Mesothelial cell of epicardium (in vitro differentiated cells): ENCODE results near the gene CASK. TPM values are rescaled to one million over a fixed set of nuclear protein-coding genes. Genes with fewer than 3 reads are reported as not detected.

Source experiments
- DNase-seq, 2 experiments: peaks; one replicate each; pipeline ENCODE4 v3.0.0; 2021; ENCODE audit warnings: low spot score in 2 of 2; ENCODE audit not compliant: unreplicated experiment in 2 of 2
- H3K27ac Mint-ChIP-seq: 2 replicates; pipeline ENCODE4 v1.8.0; 2021; ENCODE audit warnings: mixed read lengths
- H3K27me3 Mint-ChIP-seq: 2 replicates; pipeline ENCODE4 v1.8.0; 2021; ENCODE audit warnings: low read depth, mixed read lengths
- H3K36me3 Mint-ChIP-seq: 2 replicates; pipeline ENCODE4 v1.8.0; 2021; ENCODE audit warnings: mixed read lengths
- H3K4me1 Mint-ChIP-seq: 2 replicates; pipeline ENCODE4 v1.8.0; 2021; ENCODE audit warnings: mixed read lengths
- H3K4me3 Mint-ChIP-seq: 2 replicates; pipeline ENCODE4 v1.8.0; 2021; ENCODE audit warnings: mild to moderate bottlenecking, moderate library complexity, mixed read lengths
- H3K9me3 Mint-ChIP-seq: 2 replicates; pipeline ENCODE4 v1.8.0; 2021; ENCODE audit warnings: mixed read lengths
- CTCF ChIP-seq: fragments of 200-600 bp; sonication (generic); IDR thresholded peaks from one replicate; pipeline ENCODE4 v1.5.0; 2021; ENCODE audit warnings: antibody characterized with exemption; ENCODE audit not compliant: unreplicated experiment
- total RNA-seq: library from RNA; stranded (reverse); gene quantifications from 3 replicates; pipeline ENCODE4 v1.2.1, GENCODE V29; 2021

Gene CASK
- total RNA-seq, 1 donor from 2014 or later = 70.3 TPM

- Mint-ChIP-seq H3K9me3 (peaks cover 4% of the 10 kb centered on the region), H3K27ac (no peak overlapping the region), H3K4me3 (no peak overlapping the region), H3K27me3 (no peaks in the 10 kb centered on the region), H3K4me1 (peaks cover 5% of the 10 kb centered on the region), H3K36me3 (peaks cover 2% of the 10 kb centered on the region)
- TF ChIP-seq CTCF = no peak
- DNase-seq = no peak
Measured at GRCh38 chrX:41470706-41471105, 452.6 kb downstream of the CASK start.

- Mint-ChIP-seq H3K4me1 (no peaks in the 10 kb centered on the region), H3K4me3 (no peak overlapping the region), H3K27ac (no peak overlapping the region), H3K36me3 (peaks cover 2% of the 10 kb centered on the region), H3K9me3 (peaks cover 15% of the 10 kb centered on the region), H3K27me3 (no peaks in the 10 kb centered on the region)
- DNase-seq = no peak
- TF ChIP-seq CTCF = no peak
Measured at GRCh38 chrX:41468647-41469323, 454.6 kb downstream of the CASK start.

Other genes starting within 250 kb of the CASK start
- gene GPR34, start 234.6 kb downstream of the CASK start, total RNA-seq = not detected in 3 replicates
- not detected in 3 replicates for gene GPR82, start 199.4 kb downstream of the CASK start, total RNA-seq